IMR-90 (cell line): ENCODE measurements around the gene CST1. TPM values are rescaled to one million over a fixed set of nuclear protein-coding genes. Genes with fewer than 3 reads are reported as not detected.
"Not testable (repeated sequence)": the region's sequence is repeated elsewhere in the genome, so short reads cannot be mapped to it uniquely, and the experiment has no call there.

ENCODE experiments used
- ATAC-seq: fragments of 200-7000 bp; cut with Tn5 transposase; 2 replicates; pipeline ENCODE4 v1.9.1; 2020; ENCODE audit warnings: low read depth, mild to moderate bottlenecking, moderate library complexity
- BruUV-seq: library from RNA; stranded (reverse); fragments of 400-500 nt; replicated peaks from 2 replicates; lab custom pipeline; 2021; lab: Mats Ljungman, UMichigan
- CTCF ChIA-PET: fragments of 300-600 bp; formaldehyde crosslinking; extraction: SDS; loops from one replicate; lab custom pipeline; 2021; ENCODE audit warnings: antibody characterized with exemption; lab: Yijun Ruan, JAX
- POLR2A ChIA-PET: fragments of 300-600 bp; sonication (Branson Sonifier 250); formaldehyde crosslinking; loops from one replicate; lab custom pipeline; 2022; ENCODE audit warnings: antibody characterized with exemption; ENCODE audit not compliant: unreplicated experiment; lab: Charles Lee
- DNase-seq: peaks from one replicate; pipeline ENCODE4 v3.0.0; 2013
- H2AFZ ChIP-seq: replicated peaks from 2 replicates; pipeline ENCODE3; 2013; ENCODE audit warnings: low read length, mild to moderate bottlenecking; ENCODE audit not compliant: poor library complexity
- H2AK5ac ChIP-seq: 2 replicates; pipeline ENCODE4 v1.6.1; 2013; ENCODE audit warnings: low read depth, low read length, inconsistent platforms
- H2AK9ac ChIP-seq: replicated peaks from 2 replicates; pipeline ENCODE3; 2013; ENCODE audit warnings: mild to moderate bottlenecking, low read depth, low read length, moderate library complexity; ENCODE audit not compliant: poor library complexity
- H2BK120ac ChIP-seq: 2 replicates; pipeline ENCODE4 v1.6.1; 2013; ENCODE audit warnings: low read depth, low read length, inconsistent platforms
- H2BK15ac ChIP-seq: 3 replicates; pipeline ENCODE4 v1.6.1; 2013; ENCODE audit warnings: low read depth, low read length, inconsistent platforms
- H2BK20ac ChIP-seq: 2 replicates; pipeline ENCODE4 v1.6.1; 2013; ENCODE audit warnings: low read depth, mild to moderate bottlenecking, inconsistent platforms, low read length, moderate library complexity
- H2BK5ac ChIP-seq: 2 replicates; pipeline ENCODE4 v1.6.1; 2013; ENCODE audit warnings: mild to moderate bottlenecking, low read depth, low read length, inconsistent platforms; ENCODE audit not compliant: poor library complexity, severe bottlenecking
- H3K14ac ChIP-seq: replicated peaks from 2 replicates; pipeline ENCODE4 v1.6.1; 2013; ENCODE audit warnings: low read depth, low read length, inconsistent platforms
- H3K18ac ChIP-seq: 2 replicates; pipeline ENCODE4 v1.6.1; 2013; ENCODE audit warnings: low read depth, low read length, control low read depth
- H3K23ac ChIP-seq: 2 replicates; pipeline ENCODE4 v1.6.1; 2013; ENCODE audit warnings: low read depth, low read length, inconsistent platforms
- H3K27ac ChIP-seq: 2 replicates; pipeline ENCODE4 v1.5.1; 2013; ENCODE audit warnings: mild to moderate bottlenecking, control low read depth, low read length; ENCODE audit not compliant: insufficient read depth
- H3K27me3 ChIP-seq: 2 replicates; pipeline ENCODE4 v1.6.1; 2013; ENCODE audit warnings: low read length; ENCODE audit not compliant: control insufficient read depth, insufficient read depth
- H3K36me3 ChIP-seq: 2 replicates; pipeline ENCODE4 v1.6.1; 2013; ENCODE audit warnings: low read length, mixed read lengths; ENCODE audit not compliant: control insufficient read depth, insufficient read depth
- H3K4ac ChIP-seq: 2 replicates; pipeline ENCODE4 v1.6.1; 2013; ENCODE audit warnings: low read depth, low read length, inconsistent platforms
- H3K4me1 ChIP-seq: 2 replicates; pipeline ENCODE4 v1.6.1; 2013; ENCODE audit warnings: low read length, mixed read lengths; ENCODE audit not compliant: control insufficient read depth, insufficient read depth
- H3K4me2 ChIP-seq: 2 replicates; pipeline ENCODE4 v1.6.1; 2013; ENCODE audit warnings: low read depth, mild to moderate bottlenecking, control low read depth, low read length, moderate library complexity
- H3K4me3 ChIP-seq: 2 replicates; pipeline ENCODE4 v1.5.1; 2013; ENCODE audit warnings: low read depth, mild to moderate bottlenecking, control low read depth, low read length, moderate library complexity; ENCODE audit not compliant: insufficient read depth
- H3K56ac ChIP-seq: 2 replicates; pipeline ENCODE4 v1.6.1; 2013; ENCODE audit warnings: low read length, inconsistent platforms; ENCODE audit not compliant: insufficient read depth; ENCODE audit errors: extremely low read depth
- H3K79me1 ChIP-seq, 2 experiments: 2 replicates each; pipeline ENCODE4 v1.6.1; 2013; ENCODE audit warnings: low read length in 2 of 2, inconsistent platforms in 1 of 2, low read depth in 1 of 2
- H3K9ac ChIP-seq: 2 replicates; pipeline ENCODE4 v1.6.1; 2013; ENCODE audit warnings: low read depth, low read length, control low read depth
- H3K9me1 ChIP-seq: 2 replicates; pipeline ENCODE4 v1.6.1; 2013; ENCODE audit warnings: low read length, inconsistent platforms; ENCODE audit not compliant: insufficient read depth
- H3K9me3 ChIP-seq: 2 replicates; pipeline ENCODE4 v1.6.1; 2013; ENCODE audit warnings: low read length; ENCODE audit not compliant: control insufficient read depth, insufficient read depth
- H4K20me1 ChIP-seq: 2 replicates; pipeline ENCODE4 v1.6.1; 2013; ENCODE audit warnings: low read length, inconsistent platforms; ENCODE audit not compliant: insufficient read depth
- H4K5ac ChIP-seq: 2 replicates; pipeline ENCODE4 v1.6.1; 2013; ENCODE audit warnings: mild to moderate bottlenecking, low read depth, low read length, control low read depth
- H4K8ac ChIP-seq, 2 experiments: 2 replicates each; pipeline ENCODE4 v1.6.1; 2013; ENCODE audit warnings: low read depth in 2 of 2, low read length in 2 of 2, control low read depth in 1 of 2, inconsistent platforms in 1 of 2
- H4K91ac ChIP-seq: 2 replicates; pipeline ENCODE4 v1.6.1; 2013; ENCODE audit warnings: low read depth, low read length, inconsistent platforms; ENCODE audit not compliant: insufficient read depth
- WGBS, 2 experiments: methylation state at CpG; one replicate each; pipeline versions ENCODE4 v1.1.5 to v1.1.7; 2013; ENCODE audit warnings: missing lambda C conversion rate in 2 of 2; ENCODE audit not compliant: insufficient read length in 1 of 2; ENCODE audit errors: extremely low coverage in 2 of 2; 5-methylcytosine and 5-hydroxymethylcytosine counted together
- dilution Hi-C: fragments of 300-500 bp; cut with HindIII; formaldehyde crosslinking; loops from one replicate; pipeline ENCODE4 v1.14.3; 2018; ENCODE audit warnings: low sequenced_read_pairs; ENCODE audit not compliant: unreplicated experiment
- in situ Hi-C: fragments of 300-500 bp; cut with MboI; formaldehyde crosslinking; loops from 3 replicates; pipeline ENCODE4 v1.14.3; 2019; ENCODE audit warnings: low sequenced_read_pairs, inconsistent platforms, mixed read lengths
- intact Hi-C: fragments of 100-400 bp; cut with micrococcal nuclease; formaldehyde crosslinking; loops from 2 replicates; pipeline ENCODE4 v1.10.0; 2022
- polyA plus RNA-seq, 3 experiments: library from polyadenylated mRNA; depleted of rRNA; stranded (reverse); fragments of >200 nt; gene quantifications; 2 replicates each; pipeline ENCODE4 v1.2.3, GENCODE V29; 2012; ENCODE audit warnings: low replicate concordance in 1 of 3
- total RNA-seq: library from RNA; depleted of rRNA; stranded (reverse); fragments of >200 nt; gene quantifications from 2 replicates; pipeline ENCODE4 v1.2.3, GENCODE V29; 2012

The CST1 gene
- total and polyA plus RNA-seq, 2 of the 4 experiments (the other 2 are of a cell fraction), result not detected

DNA sequence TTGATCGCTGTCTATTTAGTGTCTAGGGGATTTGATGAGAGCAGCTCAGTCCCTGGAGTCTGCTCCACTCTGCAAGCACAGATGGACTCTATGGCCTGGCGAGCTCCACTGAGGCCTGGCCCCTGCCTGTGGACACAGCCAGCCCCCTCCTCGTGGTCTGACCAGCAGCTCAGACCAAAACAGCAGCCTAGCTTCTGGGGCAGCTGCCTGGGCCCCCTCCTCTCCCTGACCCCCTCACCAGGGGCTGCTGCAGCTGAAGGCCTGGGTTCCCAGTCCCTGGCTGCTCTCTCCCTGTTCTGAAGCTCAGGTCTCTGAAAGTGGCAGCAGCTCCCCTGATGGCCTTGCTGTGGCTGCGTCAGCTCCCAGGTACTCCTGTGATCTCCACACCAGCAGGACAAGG is 3.6 kb downstream of the CST1 start:
- intact Hi-C loops, H4K8ac ChIP-seq, H3K23ac ChIP-seq, H2BK5ac ChIP-seq, H3K4me1 ChIP-seq, H3K18ac ChIP-seq, H3K56ac ChIP-seq, H2BK20ac ChIP-seq, H2BK120ac ChIP-seq, H4K91ac ChIP-seq, H3K27me3 ChIP-seq, H2AK5ac ChIP-seq, H2BK15ac ChIP-seq, H3K9me3 ChIP-seq, H3K4ac ChIP-seq, H3K79me1 ChIP-seq, ATAC-seq, H3K9me1 ChIP-seq, H3K27ac ChIP-seq, H3K4me3 ChIP-seq, POLR2A ChIA-PET, H4K20me1 ChIP-seq, H3K36me3 ChIP-seq, DNase-seq, H4K5ac ChIP-seq, H2AFZ ChIP-seq, H3K14ac ChIP-seq, H3K9ac ChIP-seq, BruUV-seq, dilution Hi-C loops, H3K4me2 ChIP-seq, in situ Hi-C loops, H2AK9ac ChIP-seq: not testable (repeated sequence)
- WGBS, 2 experiments, result 40% methylated on average over 1 of the region's 4 CpGs; no CpG with 5 or more reads in 1 of the 2 experiments
- CTCF ChIA-PET, result interaction anchor here (0.6 kb wide), 1 partner anchor 45 kb away, joined by 3 read pairs; no protein-coding TSS in a partner anchor
